ENCODE results near the gene ANGPT4. TPM values are rescaled to one million over a fixed set of nuclear protein-coding genes. Genes with fewer than 3 reads are reported as not detected.

ANGPT4 gene
- total RNA-seq: under 1 TPM in 1 of 2 donors, not detected in 1; under 0.01 TPM

GRCh38 chr20:916125-916799, at the start of gene ANGPT4:
ANGPT4 (minus strand) TSS chr20:916334; CDS start chr20:916214, 120 bp downstream.

DNA sequence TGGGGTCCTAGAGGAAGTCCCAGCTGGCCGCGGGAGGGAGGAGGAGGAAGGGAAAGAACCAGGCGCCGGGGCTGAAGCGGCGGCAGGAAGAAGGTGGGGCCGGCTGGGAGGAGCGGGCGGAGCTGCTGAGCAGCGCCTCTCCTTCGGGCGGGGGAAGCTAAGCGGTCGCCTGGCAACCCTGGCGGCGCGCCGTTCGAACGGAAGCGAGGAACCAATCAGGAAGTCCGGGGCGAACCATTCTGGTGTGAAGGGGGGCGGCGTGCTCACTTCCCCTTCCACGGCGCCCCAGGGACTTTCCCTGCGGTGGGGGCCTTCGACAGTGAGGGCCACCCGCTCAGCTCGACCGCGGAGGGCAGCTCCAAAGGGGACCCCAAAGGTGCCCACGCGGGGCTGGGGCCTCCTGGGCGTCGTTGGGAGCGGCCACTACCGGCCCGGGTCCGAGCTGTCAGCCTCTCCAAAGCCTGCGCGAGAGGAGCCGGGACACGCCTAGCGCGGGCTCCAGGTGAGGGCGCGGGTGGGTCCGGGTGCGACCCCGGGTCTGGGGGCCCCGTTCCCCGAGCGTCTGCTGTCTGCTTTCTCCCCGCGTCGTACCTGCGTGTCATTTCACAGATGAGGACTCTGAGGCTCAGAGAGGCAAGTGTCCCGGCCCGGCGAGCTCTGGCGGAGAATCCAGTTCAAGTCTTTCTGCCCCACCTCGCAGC, 82.5 kb downstream of the ANGPT4 start, which contains the start of gene FAM110A:
Gene FAM110A (plus strand): TSS at position 266 of the 701 bp plus-strand sequence. CDS start 11,090 bp downstream, outside the sequence.

Other genes with a start within 250 kb of the ANGPT4 start
- gene SCRT2, start 240.5 kb downstream of the ANGPT4 start, total RNA-seq: not detected
- gene SLC52A3, start 147.8 kb downstream of the ANGPT4 start, total RNA-seq: under 1 TPM in 1 of 2 donors, not detected in 1; 0.33 TPM
- gene FAM110A, start 82.6 kb downstream of the ANGPT4 start, total RNA-seq: 1 to 10 TPM; 2.8 to 3.3 TPM
- not detected for gene RSPO4, start 86.0 kb upstream of the ANGPT4 start, total RNA-seq
- 10 to 100 TPM; 46.0 to 95.7 TPM for gene PSMF1, start 202.3 kb upstream of the ANGPT4 start, total RNA-seq

Measured in melanocyte of skin (primary cell).